ENCODE data around the gene JARID2. TPM values are rescaled to one million over a fixed set of nuclear protein-coding genes. Genes with fewer than 3 reads are reported as not detected.
A peak's percentile ranks its signal among the peaks of the same experiment; 100 is the strongest.

The JARID2 gene
- total and polyA plus RNA-seq, 2 of the 13 experiments (the other 11 are each of a cell fraction or from before 2014, with no cell fraction given), result 7.5 to 10.3 TPM

GRCh38 chr6:15516923-15517560, 271.2 kb downstream of the JARID2 start (continued):
- TF ChIP-seq ZC3H13 (CRISPR knock-in tag; IDR thresholded peaks at IDR 0.05), result no peak
- no peak for TF ChIP-seq KMT2B (CRISPR knock-in tag; IDR thresholded peaks at IDR 0.05)

- H3K36me3 ChIP-seq (replicated peaks in 1 of 2; ENCODE audit: control insufficient read depth in 1 of 2, insufficient read depth in 2 of 2, low read length in 2 of 2), result peaks cover 12 to 67% of the 10 kb centered on the region in 2 experiments
- H2AFZ ChIP-seq (ENCODE audit: low read length), result no peak overlapping the region
- no peaks in the 10 kb centered on the region for H3K27me3 ChIP-seq (ENCODE audit: control insufficient read depth in 1 of 2, insufficient read depth in 2 of 2, low read length in 2 of 2)
- no peaks in the 10 kb centered on the region for H3K9me3 ChIP-seq (ENCODE audit: low read length)
- ATAC-seq (no peak; the same call in 2 of the 3 replicates), DNase-seq (ENCODE audit: low spot score) (no peak), FAIRE-seq (no peak)
- H4K20me1 ChIP-seq (ENCODE audit: insufficient read depth, low read length), result no peaks in the 10 kb centered on the region
- intact Hi-C loops (cut with micrococcal nuclease; ENCODE audit: unreplicated experiment) (no loop called here), in situ Hi-C loops (cut with HindIII; ENCODE audit: extremely low pct_ligation_motif_present, low pct_unique_long_range_greater_than_20kb) (no loop called here)
- H3K27ac ChIP-seq (ENCODE audit: extremely low read length, insufficient read depth, low read length), result no peak overlapping the region
- H3K4me3 ChIP-seq (replicated peaks in 1 of 3; ENCODE audit: insufficient read depth in 1 of 3, low read depth in 2 of 3, low read length in 3 of 3), result no peak overlapping the region
- ChIA-PET CTCF (ENCODE audit: low intra/inter-chr PET ratio, low total read pairs) (no interaction called here), POLR2A (no interaction called here)
- TF ChIP-seq ZNF775 (CRISPR knock-in tag; IDR thresholded peaks at IDR 0.05; ENCODE audit: borderline replicate concordance) (no peak), ZBTB10 (CRISPR knock-in tag; IDR thresholded peaks at IDR 0.05; ENCODE audit: borderline replicate concordance) (no peak), LCORL (IDR thresholded peaks at IDR 0.05) (no peak), LCORL (CRISPR knock-in tag; IDR thresholded peaks at IDR 0.05) (no peak), RBM22 (optimal IDR thresholded peaks at IDR 0.05; ENCODE audit: low read length) (peak; percentile 24), AGO2 (optimal IDR thresholded peaks at IDR 0.05; ENCODE audit: low read depth, low read length) (peak; percentile 29), DNMT1 (CRISPR knock-in tag; IDR thresholded peaks at IDR 0.05) (no peak), ZNF766 (CRISPR knock-in tag; IDR thresholded peaks at IDR 0.05; ENCODE audit: borderline replicate concordance) (no peak)
- TF ChIP-seq, protein P1, sequence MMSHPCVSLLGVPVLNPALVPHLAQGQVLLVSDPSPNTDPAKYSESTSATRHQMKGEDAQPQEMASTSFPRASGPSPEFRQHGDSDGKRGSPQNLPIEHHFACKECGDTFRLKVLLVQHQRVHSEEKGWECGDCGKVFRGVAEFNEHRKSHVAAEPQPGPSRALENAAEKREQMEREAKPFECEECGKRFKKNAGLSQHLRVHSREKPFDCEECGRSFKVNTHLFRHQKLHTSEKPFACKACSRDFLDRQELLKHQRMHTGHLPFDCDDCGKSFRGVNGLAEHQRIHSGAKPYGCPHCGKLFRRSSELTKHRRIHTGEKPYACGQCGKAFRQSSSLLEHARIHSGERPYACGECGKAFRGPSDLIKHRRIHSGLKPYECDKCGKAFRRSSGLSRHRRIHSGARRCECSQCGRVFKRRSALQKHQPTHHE (CRISPR knock-in tag; IDR thresholded peaks at IDR 0.05; ENCODE audit: borderline replicate concordance), result no peak
- no peaks in the 10 kb centered on the region for H3K79me2 ChIP-seq (ENCODE audit: insufficient read depth, low read length)
- no peak overlapping the region for H3K4me2 ChIP-seq (ENCODE audit: low read depth, low read length)
- no peaks in the 10 kb centered on the region for H3K4me1 ChIP-seq (ENCODE audit: insufficient read depth, low read length)
- no peak overlapping the region for H3K9ac ChIP-seq (ENCODE audit: insufficient read depth, low read depth, low read length)
- no TSS peak for BruUV-seq (replicated peaks)
- 96% methylated on average over 9 of the region's 11 CpGs for WGBS (ENCODE audit: low lambda C conversion rate)
Measured at GRCh38 chr6:15517600-15517999, 271.7 kb downstream of the JARID2 start.

All from HepG2 (cell line).